Heart left ventricle (tissue), 16 donors: ENCODE data around the gene ROBO1. TPM values are rescaled to one million over a fixed set of nuclear protein-coding genes. Genes with fewer than 3 reads are reported as not detected.
"Not testable (repeated sequence)": the region's sequence is repeated elsewhere in the genome, so short reads cannot be mapped to it uniquely, and the experiment has no call there.

Source experiments
- ATAC-seq, 4 donors: fragments of 200-7000 bp; cut with Tn5 transposase; one replicate each; pipeline ENCODE4 v1.9.1; 2020 to 2022; ENCODE audit warnings: moderate library complexity in 4 of 4, mild to moderate bottlenecking in 3 of 4, moderate number of reproducible peaks in 1 of 4
- DNase-seq, 5 donors: peaks; one replicate each; pipeline ENCODE4 v3.0.0-alpha.2; 2020
- H3K27ac ChIP-seq, 12 donors: fragments of 200-600 bp; sonication (generic) in 4 of 12; one replicate each; pipeline versions ENCODE4 v1.5.0 to v1.8.0; 2016 to 2022; ENCODE audit warnings: mild to moderate bottlenecking in 2 of 12
- H3K27me3 ChIP-seq, 9 donors: fragments of 200-600 bp; sonication (generic) in 2 of 9; one replicate each; pipeline versions ENCODE4 v1.5.1 to v1.8.0; 2016 to 2022; ENCODE audit warnings: mild to moderate bottlenecking in 3 of 9
- H3K36me3 ChIP-seq, 9 donors: fragments of 200-600 bp; sonication (generic) in 2 of 9; one replicate each; pipeline versions ENCODE4 v1.5.0 to v1.8.0; 2018 to 2022; ENCODE audit warnings: mild to moderate bottlenecking in 2 of 9
- H3K4me1 ChIP-seq, 12 donors: fragments of 200-600 bp; sonication (generic) in 4 of 12; one replicate each; pipeline versions ENCODE4 v1.5.0 to v1.8.0; 2016 to 2022; ENCODE audit warnings: mild to moderate bottlenecking in 3 of 12
- H3K4me3 ChIP-seq, 12 donors: fragments of 200-600 bp; sonication (generic) in 4 of 12; one replicate each; pipeline versions ENCODE4 v1.5.0 to v1.8.0; 2017 to 2022; ENCODE audit warnings: mild to moderate bottlenecking in 9 of 12, moderate library complexity in 4 of 12
- H3K9me3 ChIP-seq, 12 donors: fragments of 200-600 bp; sonication (generic) in 4 of 12; one replicate each; pipeline versions ENCODE4 v1.5.0 to v1.8.0; 2016 to 2022; ENCODE audit warnings: mild to moderate bottlenecking in 1 of 12
- CTCF ChIP-seq, 12 donors: fragments of 200-600 bp; sonication (generic) in 4 of 12; IDR thresholded peaks; one replicate each; pipeline versions ENCODE4 v1.5.0 to v1.8.0; 2018 to 2022; ENCODE audit warnings: antibody characterized with exemption in 12 of 12, mild to moderate bottlenecking in 5 of 12
- POLR2A ChIP-seq, 2 donors: fragments of 450-650 bp; IDR thresholded peaks; one replicate each; pipeline ENCODE4 v1.6.1; 2017; ENCODE audit warnings: antibody characterized with exemption in 2 of 2, mild to moderate bottlenecking in 2 of 2, moderate library complexity in 2 of 2
- WGBS, 4 donors: extraction: QIAGEN DNeasy Blood & Tissue Kit in 2 of 4; methylation state at CpG; one replicate each; pipeline versions ENCODE4 v1.1.5 to v1.1.7; 2013 to 2018; 5-methylcytosine and 5-hydroxymethylcytosine counted together
- intact Hi-C, 10 donors: fragments of 100-400 bp; cut with DNase I; formaldehyde crosslinking; loops; one replicate each; pipeline versions ENCODE4 v1.11.1 to v1.14.2; 2022
- polyA plus RNA-seq, 2 donors: library from polyadenylated mRNA; stranded (reverse); fragments of 200-250 nt; gene quantifications; one replicate each; pipeline ENCODE4 v1.2.3, GENCODE V29; 2013
- total RNA-seq, 9 donors: library from RNA; depleted of rRNA in 2 of 9; stranded (reverse); fragments of >200 nt in 2 of 9; fragmentation: NEBNext Ultra II Directional in 3 of 9; extraction: Animal tissue kit (Norgen Biotek cat#: 25700) in 3 of 9; gene quantifications; one replicate each; pipeline versions ENCODE4 v1.1.0 to v1.2.4, GENCODE V29; 2016 to 2023
- donor health status: ischemic (EF 13 %, LVEDD 7.1; RV severe dilation, severe dysfunction).
- donor health status: healthy with polysubstance abuse.
- donor health status: DM: no; HTN: yes; CAD: no.
- donor health status: DM: no; HTN: no; CAD: no.
- donor health status: ischemic (EF 25% LVEDD 6.9; RV normal size, moderate dysfunction).
- donor health status: ischemic (EF 25% LVEDD 5.7; RV mildly dilated, moderate dysfunction).
- donor health status: healthy.
- donor health status: DM: yes; HTN: yes; CAD: no.
- donor health status: ischemic (EF 35%, LVEDD 5.7; RV mildly dilated, moderate dysfunction).
- donor health status: nonischemic (EF 11% LVEDD 7.7; RV severe dilation, severe dysfunction).
- donor health status: DM: yes; HTN: yes; CAD: no.
- donor health status: PGD.
- donor health status: ischemic (EF 29% LVEDD 5.4; RV normal size, mild dysfunction).
- donor health status: nonischemic (EF 23%, LVEDD 6.1; RV moderate dilation, normal function).

Gene ROBO1
- total and polyA plus RNA-seq, 11 donors = 1.4 to 14.8 (median 5.7) TPM

- Histone ChIP-seq H3K9me3 (peaks cover 0 to 2% (median under 1%) of the 10 kb centered on the region in 12 donors), H3K27me3 (no peaks in the 10 kb centered on the region), H3K4me3 (no peak overlapping the region), H3K36me3 (no peaks in the 10 kb centered on the region), H3K4me1 (no peaks in the 10 kb centered on the region), H3K27ac (no peak overlapping the region)
- TF ChIP-seq CTCF (IDR thresholded peaks at IDR 0.05) (no peak), POLR2A (IDR thresholded peaks at IDR 0.05) (no peak)
- WGBS, 4 donors = 73 to 81% (median 78%) methylated on average over 3 of the region's 3 CpGs
- DNase-seq (no peak), ATAC-seq (no peak)
- intact Hi-C loops = no loop called here
Observed at GRCh38 chr3:79810092-79810491, 42.3 kb upstream of the ROBO1 start.

- Histone ChIP-seq H3K27ac (no peak overlapping the region), H3K27me3 (no peaks in the 10 kb centered on the region), H3K9me3 (no peaks in the 10 kb centered on the region), H3K4me1 (no peaks in the 10 kb centered on the region), H3K36me3 (no peaks in the 10 kb centered on the region), H3K4me3 (no peak overlapping the region)
- intact Hi-C loops = no loop called here
- no peak for DNase-seq
- 47 to 73% (median 49%) methylated on average over 2 of the region's 2 CpGs for WGBS, 4 donors
- no peak for ATAC-seq
- TF ChIP-seq POLR2A (IDR thresholded peaks at IDR 0.05) (no peak), CTCF (IDR thresholded peaks at IDR 0.05) (no peak)
Observed at GRCh38 chr3:79809106-79809505, 41.3 kb upstream of the ROBO1 start.

- Histone ChIP-seq H3K9me3 (no peaks in the 10 kb centered on the region), H3K27me3 (no peaks in the 10 kb centered on the region), H3K4me1 (no peaks in the 10 kb centered on the region), H3K27ac (no peak overlapping the region), H3K4me3 (no peak overlapping the region), H3K36me3 (no peaks in the 10 kb centered on the region)
- TF ChIP-seq POLR2A (IDR thresholded peaks at IDR 0.05) (no peak), CTCF (IDR thresholded peaks at IDR 0.05) (no peak)
- 51 to 64% (median 58%) methylated on average over 2 of the region's 2 CpGs for WGBS, 4 donors
- DNase-seq (no peak), ATAC-seq (no peak)
- intact Hi-C loops = no loop called here
Observed at GRCh38 chr3:79808515-79808914, 40.7 kb upstream of the ROBO1 start.

- H3K27me3 ChIP-seq, DNase-seq, H3K9me3 ChIP-seq, H3K4me1 ChIP-seq, H3K27ac ChIP-seq, H3K4me3 ChIP-seq, intact Hi-C loops, H3K36me3 ChIP-seq, ATAC-seq: not testable (repeated sequence)
- WGBS, 4 donors = 79 to 90% (median 83%) methylated on average over 4 of the region's 4 CpGs
Observed at GRCh38 chr3:79790177-79790576, 22.4 kb upstream of the ROBO1 start.

- Histone ChIP-seq H3K36me3 (no peaks in the 10 kb centered on the region), H3K9me3 (no peaks in the 10 kb centered on the region), H3K27me3 (peaks cover 0 to 15% (median 0%) of the 10 kb centered on the region in 9 donors), H3K4me3 (no peak overlapping the region), H3K4me1 (no peaks in the 10 kb centered on the region), H3K27ac (no peak overlapping the region)
- intact Hi-C loops = no loop called here
- TF ChIP-seq CTCF (IDR thresholded peaks at IDR 0.05) (no peak), POLR2A (IDR thresholded peaks at IDR 0.05) (no peak)
- ATAC-seq (no peak), DNase-seq (no peak)
- WGBS, 4 donors = 90 to 100% (median 93%) methylated on average over 5 of the region's 5 CpGs
Observed at GRCh38 chr3:79773291-79773690, 5.5 kb upstream of the ROBO1 start.
